ENCODE measurements around the gene ATP6V1G2.

The ATP6V1G2 gene

DNA sequence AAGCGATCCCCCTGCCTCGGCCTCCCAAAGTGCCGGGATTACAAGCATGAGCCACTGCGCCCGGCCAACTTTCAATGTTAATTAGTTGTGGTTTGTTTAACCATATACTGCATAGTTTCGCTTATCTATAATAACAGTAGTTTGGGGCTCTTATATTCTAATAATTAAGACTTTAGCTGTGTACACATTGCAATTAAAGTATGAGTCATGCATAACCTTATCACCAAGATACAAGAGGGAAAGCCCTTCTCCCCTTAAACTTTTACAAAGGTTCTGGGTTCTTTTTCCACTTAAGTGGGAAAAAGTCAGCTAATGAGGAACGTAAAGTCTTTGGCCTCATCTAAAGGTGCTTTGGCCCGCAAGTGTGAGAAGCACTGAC is 20.9 kb downstream of the ATP6V1G2 start:
- H3K9ac ChIP-seq (ENCODE audit: low read depth, low read length), result no peak overlapping the region
- no peak overlapping the region for H3K4me2 ChIP-seq (ENCODE audit: insufficient read depth, low read length)
- no peak overlapping the region for H3K27ac ChIP-seq (ENCODE audit: low read length)
- DNase-seq (no peak), ATAC-seq (ENCODE audit: insufficient read depth, low read depth) (no peak)
- H3K4me3 ChIP-seq (ENCODE audit: low read depth in 1 of 2, low read length in 2 of 2), result no peak overlapping the region
- H3K4me1 ChIP-seq (ENCODE audit: insufficient read depth, low read length), result no peaks in the 10 kb centered on the region
- H4K20me1 ChIP-seq (ENCODE audit: insufficient read depth, low read length), result peaks cover 17% of the 10 kb centered on the region; the same call in 1 of the 2 replicates
- H3K9me3 ChIP-seq (ENCODE audit: insufficient read depth, low read length, severe bottlenecking), result no peaks in the 10 kb centered on the region
- no peak overlapping the region for H2AFZ ChIP-seq (ENCODE audit: low read depth, low read length)
- no peaks in the 10 kb centered on the region for H3K79me2 ChIP-seq (ENCODE audit: insufficient read depth, low read length)
- peaks cover 11% of the 10 kb centered on the region for H3K36me3 ChIP-seq (ENCODE audit: insufficient read depth, low read length)
- TF ChIP-seq, protein P1, sequence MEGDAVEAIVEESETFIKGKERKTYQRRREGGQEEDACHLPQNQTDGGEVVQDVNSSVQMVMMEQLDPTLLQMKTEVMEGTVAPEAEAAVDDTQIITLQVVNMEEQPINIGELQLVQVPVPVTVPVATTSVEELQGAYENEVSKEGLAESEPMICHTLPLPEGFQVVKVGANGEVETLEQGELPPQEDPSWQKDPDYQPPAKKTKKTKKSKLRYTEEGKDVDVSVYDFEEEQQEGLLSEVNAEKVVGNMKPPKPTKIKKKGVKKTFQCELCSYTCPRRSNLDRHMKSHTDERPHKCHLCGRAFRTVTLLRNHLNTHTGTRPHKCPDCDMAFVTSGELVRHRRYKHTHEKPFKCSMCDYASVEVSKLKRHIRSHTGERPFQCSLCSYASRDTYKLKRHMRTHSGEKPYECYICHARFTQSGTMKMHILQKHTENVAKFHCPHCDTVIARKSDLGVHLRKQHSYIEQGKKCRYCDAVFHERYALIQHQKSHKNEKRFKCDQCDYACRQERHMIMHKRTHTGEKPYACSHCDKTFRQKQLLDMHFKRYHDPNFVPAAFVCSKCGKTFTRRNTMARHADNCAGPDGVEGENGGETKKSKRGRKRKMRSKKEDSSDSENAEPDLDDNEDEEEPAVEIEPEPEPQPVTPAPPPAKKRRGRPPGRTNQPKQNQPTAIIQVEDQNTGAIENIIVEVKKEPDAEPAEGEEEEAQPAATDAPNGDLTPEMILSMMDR (IDR thresholded peaks at IDR 0.05; ENCODE audit: borderline replicate concordance, extremely low read depth, low read length, poor library complexity, severe bottlenecking), result no peak
- no peak for TF ChIP-seq EZH2 (IDR thresholded peaks at IDR 0.05; ENCODE audit: borderline replicate concordance, low read depth, low read length, severe bottlenecking)
- peaks cover 5% of the 10 kb centered on the region for H3K27me3 ChIP-seq (ENCODE audit: insufficient read depth, low read length, poor library complexity)

DNA sequence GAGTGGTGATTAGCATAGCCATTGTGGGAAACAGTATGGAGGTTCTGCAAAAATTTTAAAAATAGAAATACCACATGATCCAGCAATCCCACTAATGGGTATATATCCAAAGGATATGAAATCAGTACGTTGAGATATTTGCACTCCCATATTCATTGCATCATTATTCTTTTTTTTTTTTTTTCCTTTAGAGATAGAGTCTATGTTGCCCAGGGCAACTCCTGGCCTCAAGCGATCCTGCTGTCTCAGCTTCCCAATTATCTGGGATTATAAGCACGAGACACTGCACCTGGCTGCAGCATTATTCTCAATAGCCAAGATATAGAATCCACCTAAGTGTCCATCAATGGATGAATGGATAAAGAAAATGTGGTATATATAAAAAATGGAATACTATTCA is 24.6 kb downstream of the ATP6V1G2 start:
- H3K4me3 ChIP-seq (ENCODE audit: low read depth in 1 of 2, low read length in 2 of 2), result no peak overlapping the region
- no peak overlapping the region for H3K4me2 ChIP-seq (ENCODE audit: insufficient read depth, low read length)
- H3K79me2 ChIP-seq (ENCODE audit: insufficient read depth, low read length), result no peaks in the 10 kb centered on the region
- H3K36me3 ChIP-seq (ENCODE audit: insufficient read depth, low read length), result no peaks in the 10 kb centered on the region
- DNase-seq (no peak), ATAC-seq (ENCODE audit: insufficient read depth, low read depth) (no peak)
- H3K4me1 ChIP-seq (ENCODE audit: insufficient read depth, low read length), result no peaks in the 10 kb centered on the region
- no peaks in the 10 kb centered on the region for H3K9me3 ChIP-seq (ENCODE audit: insufficient read depth, low read length, severe bottlenecking)
- H4K20me1 ChIP-seq (ENCODE audit: insufficient read depth, low read length), result no peaks in the 10 kb centered on the region
- peaks cover 5% of the 10 kb centered on the region for H3K27me3 ChIP-seq (ENCODE audit: insufficient read depth, low read length, poor library complexity)
- no peak overlapping the region for H3K9ac ChIP-seq (ENCODE audit: low read depth, low read length)
- TF ChIP-seq, protein P1 (IDR thresholded peaks at IDR 0.05; ENCODE audit: borderline replicate concordance, extremely low read depth, low read length, poor library complexity, severe bottlenecking), result no peak
- no peak for TF ChIP-seq EZH2 (IDR thresholded peaks at IDR 0.05; ENCODE audit: borderline replicate concordance, low read depth, low read length, severe bottlenecking)
- no peak overlapping the region for H3K27ac ChIP-seq (ENCODE audit: low read length)
- no peak overlapping the region for H2AFZ ChIP-seq (ENCODE audit: low read depth, low read length)

DNA sequence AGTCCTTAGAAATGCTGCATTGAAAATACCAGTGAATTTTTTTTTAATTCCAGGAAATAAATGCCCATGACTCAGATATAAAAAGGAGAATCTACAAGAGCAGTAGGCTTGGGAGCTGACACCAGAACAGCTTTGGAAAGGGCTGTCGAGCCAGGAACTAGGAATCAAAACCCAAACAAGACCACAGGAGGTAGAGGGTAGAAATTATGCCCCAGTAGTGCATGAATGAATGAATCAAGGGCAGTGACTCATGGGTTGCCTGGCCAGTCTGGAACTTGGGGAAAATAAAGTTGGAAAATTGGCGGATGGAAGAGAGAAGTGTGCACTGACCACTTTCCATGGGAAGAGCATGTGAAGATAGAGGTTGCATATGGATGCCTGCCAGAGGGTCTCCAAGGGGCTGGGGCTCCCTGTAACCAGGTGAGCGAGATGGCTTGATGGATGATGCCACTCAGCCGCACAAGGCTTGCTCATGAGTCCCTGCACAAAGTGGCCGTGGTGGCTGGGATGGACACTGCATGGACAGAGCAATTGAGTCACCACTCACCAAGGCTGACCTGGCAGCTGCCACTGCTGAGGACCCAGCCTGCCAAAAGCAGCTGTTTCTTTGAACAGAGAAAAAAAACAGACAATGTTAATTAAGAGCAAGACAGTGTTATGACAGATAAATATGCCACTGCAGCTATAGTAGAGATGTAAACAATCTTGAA is 32.8 kb downstream of the ATP6V1G2 start:
- H3K27me3 ChIP-seq (ENCODE audit: insufficient read depth, low read length, poor library complexity), result no peaks in the 10 kb centered on the region
- H3K4me3 ChIP-seq (ENCODE audit: low read depth in 1 of 2, low read length in 2 of 2), result no peak overlapping the region
- TF ChIP-seq, protein P1 (IDR thresholded peaks at IDR 0.05; ENCODE audit: borderline replicate concordance, extremely low read depth, low read length, poor library complexity, severe bottlenecking), result no peak
- no peak for TF ChIP-seq EZH2 (IDR thresholded peaks at IDR 0.05; ENCODE audit: borderline replicate concordance, low read depth, low read length, severe bottlenecking)
- H3K36me3 ChIP-seq (ENCODE audit: insufficient read depth, low read length), result peaks cover 28% of the 10 kb centered on the region
- 0 out of 2 replicates have a peak, but pooled peaks cover 5% of the 10 kb centered on the region for H4K20me1 ChIP-seq (ENCODE audit: insufficient read depth, low read length)
- DNase-seq (no peak), ATAC-seq (ENCODE audit: insufficient read depth, low read depth) (no peak)
- no peak overlapping the region for H2AFZ ChIP-seq (ENCODE audit: low read depth, low read length)
- H3K27ac ChIP-seq (ENCODE audit: low read length), result no peak overlapping the region
- H3K4me2 ChIP-seq (ENCODE audit: insufficient read depth, low read length), result no peak overlapping the region
- no peak overlapping the region for H3K9ac ChIP-seq (ENCODE audit: low read depth, low read length)
- no peaks in the 10 kb centered on the region for H3K4me1 ChIP-seq (ENCODE audit: insufficient read depth, low read length)
- H3K79me2 ChIP-seq (ENCODE audit: insufficient read depth, low read length), result no peaks in the 10 kb centered on the region
- H3K9me3 ChIP-seq (ENCODE audit: insufficient read depth, low read length, severe bottlenecking), result no peaks in the 10 kb centered on the region

Data from DND-41 (cell line).